ENCODE measurements around the gene TRIM61. TPM values are rescaled to one million over a fixed set of nuclear protein-coding genes. Genes with fewer than 3 reads are reported as not detected.

TRIM61 gene
- total RNA-seq, 6 experiments from 2014 or later, result 0.12 to 0.31 (median 0.19) TPM; not detected in 2

Other genes starting within 250 kb of the TRIM61 start
- gene SMIM31, start 223.5 kb downstream of the TRIM61 start, total RNA-seq (2021; fragmentation: NEBNext Ultra II Directional; extraction: Animal tissue kit (Norgen Biotek cat#: 25700)), result not detected
- gene APELA, start 100.5 kb downstream of the TRIM61 start, total RNA-seq (2021; fragmentation: NEBNext Ultra II Directional; extraction: Animal tissue kit (Norgen Biotek cat#: 25700)), result not detected
- gene TRIM60, start 54.3 kb upstream of the TRIM61 start, total RNA-seq (2021; fragmentation: NEBNext Ultra II Directional; extraction: Animal tissue kit (Norgen Biotek cat#: 25700)), result not detected
- not detected for gene TRIM75, start 76.2 kb upstream of the TRIM61 start, total RNA-seq (2021; fragmentation: NEBNext Ultra II Directional; extraction: Animal tissue kit (Norgen Biotek cat#: 25700))
- 10 to 100 TPM; 11.5 to 16.3 (median 15.7) TPM for gene TMEM192, start 135.2 kb upstream of the TRIM61 start, total RNA-seq (2021; fragmentation: NEBNext Ultra II Directional; extraction: Animal tissue kit (Norgen Biotek cat#: 25700))
- 10 to 100 TPM; 10.9 to 13.7 (median 11.4) TPM for gene KLHL2, start 229.9 kb upstream of the TRIM61 start, total RNA-seq (2021; fragmentation: NEBNext Ultra II Directional; extraction: Animal tissue kit (Norgen Biotek cat#: 25700))